CD4-positive, alpha-beta T cell treated with Interleukin-15 for 4 hours (primary cell): ENCODE results near the gene ASB18.

Source experiments
- DNase-seq: peaks from one replicate; pipeline ENCODE4 v3.0.0-alpha.2; 2020; ENCODE audit warnings: low spot score

Gene ASB18

DNA sequence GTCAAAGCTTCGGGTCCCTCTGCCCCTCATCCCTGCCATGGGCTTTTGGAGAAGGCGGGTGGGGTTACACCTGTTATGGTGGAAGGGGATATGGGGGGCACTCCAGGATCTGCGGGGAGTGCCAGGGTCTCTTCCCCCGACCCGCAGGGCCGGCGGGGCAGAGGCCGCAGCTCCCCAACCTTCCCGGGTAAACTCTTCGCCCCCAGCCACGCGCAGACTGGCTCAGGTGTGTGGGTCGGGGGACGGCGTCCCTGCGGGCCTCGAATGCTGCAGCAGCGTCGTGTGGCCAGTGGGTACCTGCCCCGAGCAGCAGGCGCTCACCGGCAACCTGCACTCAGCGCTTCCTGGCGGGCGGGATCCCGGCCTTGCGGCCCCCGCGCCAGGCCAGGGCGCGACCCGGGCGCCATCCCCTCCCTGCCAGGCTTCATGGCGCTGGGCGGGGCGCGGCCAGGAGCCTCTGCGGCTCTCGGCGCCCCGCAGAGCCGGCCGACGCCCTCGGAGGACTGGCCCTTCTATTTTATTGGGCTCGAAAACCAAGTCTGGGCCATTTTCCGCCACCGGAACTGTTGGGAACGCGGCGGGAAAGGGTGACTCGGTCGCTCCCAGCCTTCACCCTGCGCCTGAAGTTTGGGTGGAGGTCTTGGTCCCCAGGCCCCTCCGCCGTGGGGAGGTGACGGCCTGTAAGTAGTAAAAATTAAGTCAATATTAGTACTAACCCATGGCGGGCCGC lies 100.6 kb downstream of the ASB18 start:
- DNase-seq = no peak

DNA sequence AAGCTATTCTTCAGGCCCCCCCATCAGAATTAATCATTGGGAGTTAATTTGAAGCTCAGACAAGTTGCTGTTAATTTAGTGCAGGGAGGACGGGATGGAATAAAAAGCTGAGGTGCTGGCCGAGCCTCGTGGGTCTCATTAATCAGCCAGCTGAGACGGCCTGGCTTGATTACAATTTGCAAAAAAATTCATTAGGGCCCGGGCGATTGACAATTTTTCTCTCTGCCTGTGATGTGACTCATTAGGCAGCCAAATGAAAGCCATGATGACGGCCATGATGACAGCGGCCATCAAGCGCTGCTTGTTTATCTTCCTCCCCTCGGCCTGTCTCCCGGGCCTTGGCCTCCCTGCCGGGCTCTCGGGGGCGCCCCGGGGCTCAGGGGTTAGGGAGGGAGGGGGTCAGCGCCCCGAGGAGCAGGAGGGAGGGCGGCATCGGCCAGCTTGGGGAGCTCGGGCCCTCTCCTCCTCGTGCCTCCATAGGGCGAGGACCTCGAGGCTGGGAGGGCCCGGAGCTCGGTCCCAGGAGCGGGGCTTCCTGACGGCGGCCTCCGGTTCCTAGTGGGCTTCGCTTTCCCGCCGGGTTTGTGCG lies 101.2 kb downstream of the ASB18 start:
- DNase-seq = no peak

DNA sequence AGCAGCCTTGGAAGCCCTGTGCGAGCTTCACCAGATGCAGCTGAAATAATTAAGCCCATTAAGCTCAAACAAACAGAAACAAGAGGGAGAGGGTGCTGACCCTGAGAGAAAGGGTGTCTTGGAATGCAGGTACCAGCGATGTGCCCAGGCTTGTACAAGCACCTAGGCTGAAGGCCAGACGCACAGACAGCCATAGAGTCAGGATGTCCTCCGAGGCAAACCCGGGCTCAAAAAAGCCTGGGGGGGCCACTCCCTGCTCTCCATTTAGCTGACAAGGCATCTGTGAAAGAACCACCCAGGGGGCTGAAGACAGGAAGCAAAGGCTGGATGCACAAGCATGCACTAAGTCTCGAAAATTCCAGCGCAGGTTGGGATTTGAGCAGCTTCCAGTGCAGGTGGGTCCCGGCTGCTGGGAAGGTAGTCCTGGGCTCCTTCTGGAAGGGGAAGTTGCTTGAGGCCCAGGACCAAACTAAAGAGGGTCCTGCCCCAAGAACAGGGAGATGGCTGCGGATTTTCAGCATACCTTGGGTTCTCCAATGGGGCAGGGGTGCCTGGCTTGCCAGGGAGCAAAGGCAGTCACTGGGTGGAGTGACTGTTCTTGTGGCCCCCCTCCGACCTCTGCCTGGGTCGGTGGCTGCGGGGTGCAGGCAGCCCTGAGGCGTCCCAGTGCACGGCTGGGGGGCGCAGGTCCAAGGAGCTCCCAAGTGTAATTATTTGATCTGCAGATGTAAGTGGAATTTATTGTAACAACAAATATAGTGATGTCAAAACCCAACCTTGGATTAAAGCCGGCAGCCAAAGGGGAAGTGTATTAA lies 102.0 kb downstream of the ASB18 start:
- DNase-seq = no peak

GRCh38 chr2:236161531-236161930 lies 102.7 kb downstream of the ASB18 start:
- DNase-seq = no peak

DNA sequence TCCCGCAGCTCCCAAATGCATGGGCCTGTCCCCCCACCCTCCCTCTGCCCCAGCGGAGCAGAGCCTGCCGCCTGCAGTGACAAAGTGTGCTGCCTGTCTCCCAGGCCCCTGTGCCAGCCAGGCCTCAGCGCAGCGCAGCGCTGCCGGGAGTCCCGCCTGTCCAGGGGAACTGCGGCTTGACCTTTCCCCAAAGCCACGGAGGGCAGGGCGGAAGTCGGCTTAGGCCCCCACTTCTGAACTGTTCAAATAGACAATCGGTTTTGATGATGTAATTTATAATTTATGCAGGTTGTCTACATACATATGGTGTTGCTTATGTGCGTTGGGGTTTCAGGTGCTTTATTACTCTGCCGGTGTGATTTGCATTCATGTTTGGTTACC lies 103.1 kb downstream of the ASB18 start:
- DNase-seq = no peak

GRCh38 chr2:236160366-236161081 lies 103.7 kb downstream of the ASB18 start:
- DNase-seq = no peak

- no peak for DNase-seq
These were observed 104.4 kb downstream of the ASB18 start for GRCh38 chr2:236159778-236160170.

DNA sequence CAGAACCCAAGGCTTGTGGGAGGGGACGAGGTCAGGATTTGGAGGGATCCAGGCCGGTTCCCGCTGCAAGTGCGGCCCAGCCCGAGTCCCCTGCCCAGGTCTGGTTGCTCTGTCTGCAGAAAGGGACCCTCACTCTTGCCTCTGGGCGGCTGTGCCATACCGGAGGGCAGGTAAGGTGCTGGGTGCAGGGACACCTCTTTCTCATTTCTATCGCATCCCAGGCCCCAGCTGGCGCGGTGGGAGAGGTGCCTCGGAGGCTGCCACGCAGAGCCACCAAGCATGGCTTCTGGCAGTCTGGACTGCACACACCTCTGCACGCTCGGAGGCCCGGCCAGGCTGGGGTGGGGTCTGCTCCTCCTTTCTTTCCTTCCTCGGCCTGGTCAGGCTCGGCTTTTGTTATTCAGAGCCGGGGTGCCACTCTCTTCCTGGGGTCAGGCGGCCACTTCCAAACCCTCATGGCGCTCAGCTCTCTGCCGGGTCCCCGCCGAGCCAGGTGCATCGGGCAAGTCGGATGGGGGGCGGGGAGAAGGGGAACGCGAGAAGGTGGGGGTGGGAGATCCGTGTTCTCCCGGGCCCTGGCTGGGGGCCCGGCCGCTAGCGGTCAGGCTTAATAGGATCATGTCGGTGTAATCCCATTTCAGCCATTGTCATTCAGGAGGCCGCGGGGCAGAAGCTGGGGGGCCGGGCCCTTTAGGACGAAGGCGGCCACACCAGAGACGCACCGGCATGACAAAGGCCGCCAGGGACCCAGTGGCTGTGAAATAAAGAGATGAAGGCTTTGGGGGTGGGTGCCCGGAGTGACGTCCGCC lies 105.0 kb downstream of the ASB18 start:
- no peak for DNase-seq

DNA sequence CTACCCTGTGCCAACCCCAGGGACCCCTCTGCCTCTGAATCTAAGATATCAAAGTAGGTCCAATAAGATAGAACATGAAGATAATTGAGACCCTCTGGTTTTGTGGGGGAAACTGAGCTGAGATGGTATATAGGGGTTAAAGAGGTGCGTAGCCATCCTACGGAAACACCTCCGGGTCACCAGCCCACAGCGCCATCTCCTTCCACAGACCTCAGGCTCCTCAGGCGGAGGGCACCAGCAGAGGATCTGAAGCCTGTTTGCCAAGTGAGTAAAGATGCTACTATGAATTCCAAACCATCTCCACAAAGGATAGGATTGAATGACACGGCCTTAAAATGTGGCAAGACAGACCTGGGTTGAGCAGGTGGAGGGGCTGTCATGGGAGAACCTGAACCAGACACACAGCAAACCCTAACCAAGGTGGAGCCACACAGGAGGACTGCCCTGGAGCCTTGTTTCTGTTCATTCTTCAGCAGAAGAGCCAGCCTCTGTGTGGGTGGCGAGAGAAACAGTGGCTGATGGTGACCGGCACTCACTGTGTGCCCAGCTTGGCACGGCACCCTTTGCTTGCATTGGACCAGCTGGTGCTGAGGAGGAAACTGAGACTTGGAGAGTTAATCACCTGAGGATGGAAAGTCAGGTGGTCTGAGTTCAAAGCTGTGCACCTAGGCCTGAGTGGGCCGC lies 106.2 kb downstream of the ASB18 start:
- no peak for DNase-seq

- no peak for DNase-seq
These were observed 106.8 kb downstream of the ASB18 start for GRCh38 chr2:236157366-236157765.

DNA sequence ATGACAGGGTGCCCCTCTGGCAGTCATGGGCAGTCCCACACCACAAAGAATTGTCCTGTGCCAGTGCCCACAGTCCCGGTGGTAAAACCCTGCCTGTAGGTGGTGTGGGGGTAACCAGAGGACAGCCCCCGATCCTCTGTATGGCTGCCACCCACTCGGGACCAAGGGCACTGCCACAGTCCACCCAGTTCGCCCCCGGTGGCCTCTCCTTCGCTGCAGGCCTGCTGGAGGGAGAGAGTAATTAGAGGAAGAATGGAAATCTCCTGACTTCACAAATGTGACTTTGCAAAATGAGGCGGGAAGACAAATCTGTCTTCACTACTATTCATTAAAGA lies 107.4 kb downstream of the ASB18 start:
- DNase-seq = no peak

DNA sequence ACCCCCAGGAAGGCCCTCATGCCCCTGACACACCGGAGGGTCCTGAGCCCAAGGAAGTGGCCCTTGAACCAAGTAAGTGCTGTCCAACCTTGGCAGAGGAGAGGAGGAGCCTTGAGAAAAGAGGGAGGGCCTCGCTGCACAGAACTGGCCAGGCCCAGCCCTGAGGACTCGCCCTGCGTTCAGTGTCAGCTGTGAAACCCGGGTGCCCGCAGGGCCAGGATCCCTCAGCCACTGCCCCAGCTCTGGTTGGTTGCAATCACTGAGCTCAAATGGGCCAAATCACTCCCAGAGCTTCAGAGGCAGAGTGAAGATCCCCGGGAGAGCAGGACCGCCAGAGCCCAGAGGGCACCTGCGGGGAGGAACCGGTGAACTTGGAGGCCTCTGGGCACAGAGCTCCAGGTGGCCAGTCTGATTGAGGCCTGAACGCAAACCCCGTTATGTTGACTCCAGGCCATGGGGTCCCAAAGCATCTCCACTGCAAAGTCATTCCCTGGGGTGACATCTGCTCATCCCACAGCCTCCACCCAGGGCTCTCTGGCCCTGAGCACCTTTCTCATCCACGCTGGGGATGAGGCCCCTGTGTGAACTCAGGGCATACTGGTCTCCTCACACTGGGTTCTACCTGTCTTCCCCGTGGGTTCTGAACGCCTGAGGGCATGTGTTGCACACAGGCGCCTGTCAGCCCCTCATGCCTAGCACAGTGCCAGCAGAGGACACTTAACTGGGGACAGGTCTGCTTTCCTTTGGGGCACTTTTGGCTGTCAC lies 107.9 kb downstream of the ASB18 start:
- no peak for DNase-seq

GRCh38 chr2:236155406-236155805 lies 108.8 kb downstream of the ASB18 start:
- no peak for DNase-seq

DNA sequence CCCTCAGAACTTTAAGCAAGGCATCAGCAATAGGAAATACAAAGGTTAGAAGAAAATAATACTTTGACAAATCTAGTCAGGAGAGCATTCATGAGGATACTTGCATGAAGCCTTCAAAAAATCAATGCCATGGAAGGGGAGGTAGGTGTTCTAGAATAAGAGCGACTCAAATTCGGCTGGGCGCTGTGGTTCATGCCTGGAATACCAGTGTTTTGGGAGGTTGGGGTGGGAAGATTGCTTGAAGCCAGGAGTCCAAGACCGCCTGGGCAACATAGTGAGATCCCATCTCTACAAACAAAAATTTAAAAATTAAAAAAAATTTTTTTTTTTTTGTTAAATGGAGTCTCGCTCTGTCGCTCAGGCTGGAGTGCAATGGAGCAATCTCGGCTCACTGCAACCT lies 117.8 kb downstream of the ASB18 start:
- DNase-seq = no peak

DNA sequence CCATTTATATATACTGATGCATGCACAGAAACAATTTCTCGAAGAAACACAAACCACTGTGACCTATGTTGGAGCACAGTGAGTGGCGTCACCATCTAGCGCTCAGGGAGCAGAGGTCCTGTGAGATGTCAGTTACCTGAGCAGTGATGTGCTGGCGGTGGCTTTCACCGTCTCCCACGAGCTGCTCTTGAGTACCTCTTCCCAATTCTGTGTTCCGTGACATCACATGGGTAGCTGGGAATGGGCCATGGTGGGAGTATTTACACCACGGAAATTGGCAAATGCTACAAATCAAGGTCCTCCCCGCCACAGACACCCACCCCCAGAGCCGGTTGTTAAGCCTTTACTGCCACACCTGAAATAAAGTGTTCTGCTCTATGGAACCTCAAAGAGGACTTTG lies 120.4 kb downstream of the ASB18 start:
- DNase-seq = no peak
